NCI-H526 treated with DMSO at 0.1 percent for 48 hours (cell line): ENCODE results near the gene PRR11.
"Not testable (repeated sequence)": the region's sequence is repeated elsewhere in the genome, so short reads cannot be mapped to it uniquely, and the experiment has no call there.

ENCODE experiments used
- DNase-seq: peaks from one replicate; lab custom pipeline; 2025; lab: John Stamatoyannopoulos, UW

The PRR11 gene

GRCh38 chr17:59220328-59221158 lies 65.0 kb downstream of the PRR11 start, which contains the start of gene GDPD1:
TSS of gene GDPD1 (plus strand) at chr17:59220511. CDS start at chr17:59220610, 99 bp downstream.
- DNase-seq: peak; percentile 91

GRCh38 chr17:59221159-59221847 lies 65.8 kb downstream of the PRR11 start:
- DNase-seq: peak; percentile 53

GRCh38 chr17:59223813-59224212 lies 68.3 kb downstream of the PRR11 start:
- DNase-seq: no peak

GRCh38 chr17:59228588-59228987 lies 73.0 kb downstream of the PRR11 start:
- not testable (repeated sequence) for DNase-seq

DNA sequence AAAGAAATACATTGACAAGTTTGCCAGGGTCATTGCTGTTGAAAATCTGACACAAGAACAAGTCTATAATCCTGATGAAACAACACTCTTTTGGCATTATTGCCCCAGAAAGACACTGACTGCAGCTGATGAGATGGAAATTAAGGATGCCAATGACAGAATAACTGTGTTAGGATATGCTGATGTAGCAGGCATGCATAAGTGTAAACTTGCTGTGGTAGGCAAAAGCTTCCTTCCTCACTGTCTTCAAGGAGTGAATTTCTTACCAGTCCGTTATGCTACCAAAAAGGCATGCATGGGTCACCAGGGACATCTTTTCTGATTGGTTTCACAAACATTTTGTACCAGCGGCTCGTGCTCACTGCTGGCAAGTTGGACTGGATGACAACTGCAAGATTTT lies 75.2 kb downstream of the PRR11 start:
- DNase-seq: no peak

DNA sequence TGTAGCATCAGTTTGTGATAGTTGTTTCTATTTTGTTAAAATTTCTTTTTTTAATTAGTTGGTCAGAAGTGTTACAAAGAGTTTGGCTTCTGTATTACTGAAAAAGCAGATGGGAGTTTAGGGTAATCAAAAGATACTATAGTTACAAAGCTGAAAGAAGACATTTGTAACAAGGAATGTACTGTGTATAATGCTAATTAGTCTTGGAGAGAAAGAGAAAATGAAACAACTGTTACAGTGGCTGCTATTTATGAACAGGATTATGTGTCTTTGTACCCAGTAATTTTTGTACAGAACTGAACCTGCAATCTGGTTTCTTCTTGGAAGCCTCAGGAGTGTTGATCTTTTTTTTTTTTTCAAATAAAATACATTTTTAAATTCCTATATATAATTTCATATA lies 79.1 kb downstream of the PRR11 start:
- DNase-seq: peak; percentile 32

DNA sequence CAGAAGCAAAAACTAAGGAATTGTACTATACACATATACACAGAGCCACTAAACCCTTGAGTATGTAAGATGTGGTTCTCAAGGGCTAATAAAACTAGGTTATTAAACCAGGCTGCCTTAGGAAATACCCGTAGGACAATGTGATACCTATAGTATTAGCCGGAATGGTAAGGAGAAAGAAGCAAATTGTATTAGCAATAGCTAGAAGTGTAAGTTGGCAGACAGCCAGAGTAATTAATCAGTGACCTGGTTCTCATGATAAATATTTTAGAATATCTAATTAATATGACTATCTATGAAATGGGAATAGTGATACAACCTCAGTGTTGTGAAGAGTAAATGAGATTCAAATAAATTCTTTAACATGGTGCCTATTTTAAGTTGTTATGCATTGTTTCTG lies 83.4 kb downstream of the PRR11 start:
- DNase-seq: no peak

DNA sequence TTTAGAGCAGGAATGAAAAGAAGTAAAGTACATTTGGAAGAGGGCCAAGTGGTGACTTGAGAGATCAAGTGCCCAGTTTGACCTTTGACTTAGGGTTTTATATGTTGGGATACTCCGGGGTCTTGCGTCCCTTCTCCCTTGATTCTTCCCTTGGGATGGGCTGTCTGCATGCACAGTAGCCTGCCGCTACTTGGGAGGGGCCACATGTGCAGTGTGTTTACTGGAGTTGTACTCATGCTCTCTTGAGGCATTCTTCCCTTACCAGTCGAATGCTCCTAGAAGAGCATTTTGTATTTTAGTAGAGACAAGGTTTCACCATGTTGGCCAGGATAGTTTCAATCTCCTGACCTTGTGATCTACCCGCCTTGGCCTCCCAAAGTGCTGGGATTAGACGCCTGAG lies 88.5 kb downstream of the PRR11 start:
- no peak for DNase-seq
